Gastroesophageal sphincter (tissue), 3 donors: ENCODE data around the gene PSORS1C1.
A peak's percentile ranks its signal among the peaks of the same experiment; 100 is the strongest.

Experiments used
- CTCF ChIP-seq, 4 experiments: fragments of 200-600 bp in 2 of 4; fragments of 450-650 bp in 2 of 4; sonication (generic) in 1 of 4; IDR thresholded peaks; one replicate each; pipeline ENCODE4 v1.5.1; 2017 to 2019; ENCODE audit warnings: antibody characterized with exemption in 4 of 4, mild to moderate bottlenecking in 2 of 4, moderate library complexity in 2 of 4
- POLR2A ChIP-seq, 2 donors: fragments of 450-650 bp; IDR thresholded peaks; one replicate each; pipeline ENCODE4 v1.6.1; 2017; ENCODE audit warnings: antibody characterized with exemption in 2 of 2, mild to moderate bottlenecking in 2 of 2, moderate library complexity in 1 of 2

GRCh38 chr6:31128093-31128676 lies 13.6 kb downstream of the PSORS1C1 start:
- TF ChIP-seq CTCF (IDR thresholded peaks at IDR 0.05) (peak in 3 of 4 experiments; percentile 61 to 82 (median 66)), POLR2A (IDR thresholded peaks at IDR 0.05) (no peak)
